ENCODE data around the gene GPR152.

GPR152 gene, protein sequence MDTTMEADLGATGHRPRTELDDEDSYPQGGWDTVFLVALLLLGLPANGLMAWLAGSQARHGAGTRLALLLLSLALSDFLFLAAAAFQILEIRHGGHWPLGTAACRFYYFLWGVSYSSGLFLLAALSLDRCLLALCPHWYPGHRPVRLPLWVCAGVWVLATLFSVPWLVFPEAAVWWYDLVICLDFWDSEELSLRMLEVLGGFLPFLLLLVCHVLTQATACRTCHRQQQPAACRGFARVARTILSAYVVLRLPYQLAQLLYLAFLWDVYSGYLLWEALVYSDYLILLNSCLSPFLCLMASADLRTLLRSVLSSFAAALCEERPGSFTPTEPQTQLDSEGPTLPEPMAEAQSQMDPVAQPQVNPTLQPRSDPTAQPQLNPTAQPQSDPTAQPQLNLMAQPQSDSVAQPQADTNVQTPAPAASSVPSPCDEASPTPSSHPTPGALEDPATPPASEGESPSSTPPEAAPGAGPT

GRCh38 chr11:67452141-67452952, at the start of gene GPR152:
GPR152 (minus strand) TSS chr11:67452729; CDS start chr11:67452724, 5 bp downstream.
- no peak for TF ChIP-seq CTCF (IDR thresholded peaks at IDR 0.05; ENCODE audit: low read depth, low read length)
- no peak within 1 kb of the TSS for H3K4me3 ChIP-seq (ENCODE audit: low read depth, low read length)

GRCh38 chr11:67501854-67502253, 49.3 kb upstream of the GPR152 start:
- H3K4me3 ChIP-seq (ENCODE audit: low read depth, low read length): no peak overlapping the region
- TF ChIP-seq CTCF (IDR thresholded peaks at IDR 0.05; ENCODE audit: low read depth, low read length): no peak

- TF ChIP-seq CTCF (IDR thresholded peaks at IDR 0.05; ENCODE audit: low read depth, low read length): no peak
- H3K4me3 ChIP-seq (ENCODE audit: low read depth, low read length): no peak overlapping the region
Measured at GRCh38 chr11:67500831-67501715, 48.5 kb upstream of the GPR152 start.

- no peak overlapping the region for H3K4me3 ChIP-seq (ENCODE audit: low read depth, low read length)
- TF ChIP-seq CTCF (IDR thresholded peaks at IDR 0.05; ENCODE audit: low read depth, low read length): no peak
Measured at GRCh38 chr11:67500484-67500821, 47.9 kb upstream of the GPR152 start.

DNA sequence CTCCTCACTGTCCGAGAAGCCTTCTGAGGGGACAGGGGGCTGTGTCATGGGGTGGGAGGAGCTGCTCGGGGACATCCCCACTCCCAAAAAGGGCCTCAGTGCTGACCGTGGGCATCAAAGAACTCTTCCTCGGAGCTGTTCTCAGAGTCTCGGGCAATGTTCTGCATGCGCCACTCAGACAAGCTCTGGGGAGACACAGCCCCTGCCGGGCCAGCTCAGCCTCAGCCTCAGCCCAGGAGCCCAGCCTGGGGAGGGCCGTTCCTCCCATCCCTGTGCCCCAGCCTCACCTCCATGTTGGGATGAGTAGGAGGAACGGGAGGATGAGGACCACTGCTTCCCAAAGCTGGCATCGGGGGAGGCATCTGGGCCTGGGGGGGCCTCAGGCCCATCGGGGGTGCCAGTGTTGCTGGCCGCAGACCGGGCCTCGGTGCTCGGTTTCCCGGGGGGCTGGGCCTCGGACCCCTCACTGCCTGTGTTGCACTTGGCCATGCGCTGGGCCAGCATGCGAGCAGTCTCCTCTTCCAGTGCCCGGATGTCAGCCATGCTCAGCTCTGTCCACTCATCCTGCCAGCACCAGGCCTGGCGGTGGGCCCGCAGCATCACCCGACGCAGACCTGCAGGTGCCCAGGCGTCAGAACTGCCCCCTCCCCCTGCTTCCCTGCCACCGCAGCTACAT, 47.4 kb upstream of the GPR152 start:
- TF ChIP-seq CTCF (IDR thresholded peaks at IDR 0.05; ENCODE audit: low read depth, low read length): no peak
- H3K4me3 ChIP-seq (ENCODE audit: low read depth, low read length): no peak overlapping the region

GRCh38 chr11:67498544-67498972, 46.0 kb upstream of the GPR152 start:
- no peak overlapping the region for H3K4me3 ChIP-seq (ENCODE audit: low read depth, low read length)
- no peak for TF ChIP-seq CTCF (IDR thresholded peaks at IDR 0.05; ENCODE audit: low read depth, low read length)
